Neural progenitor cell (in vitro differentiated cells): ENCODE measurements around the gene CEP68. TPM values are rescaled to one million over a fixed set of nuclear protein-coding genes. Genes with fewer than 3 reads are reported as not detected.

ENCODE experiments used
- DNase-seq: peaks from one replicate; pipeline ENCODE4 v3.0.0-alpha.2; 2016; ENCODE audit warnings: low spot score
- H2AFZ ChIP-seq: fragments of 200-600 bp; sonication (generic); replicated peaks from 2 replicates; pipeline ENCODE4 v1.6.1; 2016; ENCODE audit warnings: antibody characterized with exemption
- H3F3A ChIP-seq: fragments of 200-600 bp; sonication (generic); 2 replicates; pipeline ENCODE4 v1.6.1; 2016; ENCODE audit warnings: antibody characterized with exemption, low read depth
- H3K27ac ChIP-seq: fragments of 200-600 bp; sonication (generic); 2 replicates; pipeline ENCODE4 v1.5.1; 2016; ENCODE audit warnings: mild to moderate bottlenecking
- H3K27me3 ChIP-seq: fragments of 200-600 bp; sonication (generic); 2 replicates; pipeline ENCODE4 v1.6.1; 2016; ENCODE audit warnings: mild to moderate bottlenecking, moderate library complexity
- H3K36me3 ChIP-seq: fragments of 200-600 bp; sonication (generic); 2 replicates; pipeline ENCODE4 v1.5.1; 2016
- H3K4me1 ChIP-seq: fragments of 200-600 bp; sonication (generic); 2 replicates; pipeline ENCODE4 v1.6.1; 2016; ENCODE audit warnings: mixed run types
- H3K4me2 ChIP-seq: fragments of 200-600 bp; sonication (generic); 2 replicates; pipeline ENCODE4 v1.6.1; 2016
- H3K4me3 ChIP-seq: fragments of 200-600 bp; sonication (generic); 2 replicates; pipeline ENCODE4 v1.5.1; 2016
- H3K79me2 ChIP-seq: fragments of 200-600 bp; sonication (generic); 2 replicates; pipeline ENCODE4 v1.6.1; 2016; ENCODE audit warnings: low read depth
- H3K9ac ChIP-seq: fragments of 200-600 bp; sonication (generic); 2 replicates; pipeline ENCODE4 v1.6.1; 2016
- H3K9me3 ChIP-seq: fragments of 200-600 bp; sonication (generic); 2 replicates; pipeline ENCODE4 v1.5.1; 2016; ENCODE audit warnings: low read depth
- H4K20me1 ChIP-seq: fragments of 200-600 bp; sonication (generic); 2 replicates; pipeline ENCODE4 v1.6.1; 2016; ENCODE audit warnings: low read depth
- H3K27ac Mint-ChIP-seq: 3 replicates; pipeline ENCODE4 v1.8.0; 2021; ENCODE audit warnings: mixed read lengths
- H3K27me3 Mint-ChIP-seq: 2 replicates; pipeline ENCODE4 v1.8.0; 2022; ENCODE audit warnings: low read depth, mild to moderate bottlenecking, inconsistent platforms, moderate library complexity, mixed read lengths; ENCODE audit not compliant: insufficient read depth
- H3K36me3 Mint-ChIP-seq: 3 replicates; pipeline ENCODE4 v1.8.0; 2021; ENCODE audit warnings: mixed read lengths
- H3K4me1 Mint-ChIP-seq: 3 replicates; pipeline ENCODE4 v1.8.0; 2021; ENCODE audit warnings: mixed read lengths
- H3K4me3 Mint-ChIP-seq: 3 replicates; pipeline ENCODE4 v1.8.0; 2021; ENCODE audit warnings: mild to moderate bottlenecking, moderate library complexity, mixed read lengths
- H3K9me3 Mint-ChIP-seq: 3 replicates; pipeline ENCODE4 v1.8.0; 2020; ENCODE audit warnings: mixed read lengths
- CTCF ChIP-seq: fragments of 200-600 bp; sonication (generic); IDR thresholded peaks from 2 replicates; pipeline ENCODE4 v1.5.1; 2017; ENCODE audit warnings: antibody characterized with exemption, mild to moderate bottlenecking
- EZH2 ChIP-seq: fragments of 200-600 bp; sonication (generic); IDR thresholded peaks from 2 replicates; pipeline ENCODE4 v1.6.1; 2017; ENCODE audit warnings: antibody characterized with exemption, mild to moderate bottlenecking, moderate library complexity
- EZH2phosphoT487 ChIP-seq: fragments of 200-600 bp; sonication (generic); IDR thresholded peaks from 2 replicates; pipeline ENCODE4 v1.6.1; 2017; ENCODE audit warnings: antibody characterized with exemption
- total RNA-seq: library from RNA; depleted of rRNA; stranded (reverse); fragments of >200 nt; gene quantifications from 2 replicates; pipeline ENCODE4 v1.2.3, GENCODE V29; 2015; ENCODE audit warnings: low replicate concordance

CEP68 gene
- total RNA-seq, 1 donor from 2014 or later = 36.2 TPM

GRCh38 chr2:65017335-65017734 is 38.9 kb upstream of the CEP68 start:
- H3K36me3 Mint-ChIP-seq = peaks cover 17% of the 10 kb centered on the region
- no peaks in the 10 kb centered on the region for H3F3A ChIP-seq
- H4K20me1 ChIP-seq = no peaks in the 10 kb centered on the region
- H3K36me3 ChIP-seq = no peaks in the 10 kb centered on the region
- peaks cover 8% of the 10 kb centered on the region for H3K27me3 Mint-ChIP-seq
- H3K27ac ChIP-seq = no peak overlapping the region
- TF ChIP-seq EZH2phosphoT487 (no peak), CTCF (peak; percentile 38), EZH2 (no peak)
- H3K27ac Mint-ChIP-seq = no peak overlapping the region
- no peak overlapping the region for H3K4me2 ChIP-seq
- H3K4me3 ChIP-seq = no peak overlapping the region
- H3K4me1 Mint-ChIP-seq = no peaks in the 10 kb centered on the region
- no peak overlapping the region for H3K4me3 Mint-ChIP-seq
- DNase-seq = peak; percentile 26
- no peaks in the 10 kb centered on the region for H3K79me2 ChIP-seq
- H3K27me3 ChIP-seq = no peaks in the 10 kb centered on the region
- peaks cover 6% of the 10 kb centered on the region for H3K4me1 ChIP-seq
- H3K9me3 ChIP-seq = no peaks in the 10 kb centered on the region
- no peaks in the 10 kb centered on the region for H3K9me3 Mint-ChIP-seq
- no peak overlapping the region for H2AFZ ChIP-seq
- no peak overlapping the region for H3K9ac ChIP-seq

- no peak for DNase-seq
- Mint-ChIP-seq H3K27ac (peak overlapping the region; percentile 74), H3K9me3 (no peaks in the 10 kb centered on the region), H3K36me3 (peaks cover 14% of the 10 kb centered on the region), H3K4me3 (no peak overlapping the region), H3K27me3 (peaks cover 5% of the 10 kb centered on the region), H3K4me1 (no peaks in the 10 kb centered on the region)
- H3K27ac ChIP-seq = no peak overlapping the region
- H4K20me1 ChIP-seq = no peaks in the 10 kb centered on the region
- no peak overlapping the region for H3K4me3 ChIP-seq
- no peak overlapping the region for H3K4me2 ChIP-seq
- peaks cover 6% of the 10 kb centered on the region for H3K4me1 ChIP-seq
- no peaks in the 10 kb centered on the region for H3F3A ChIP-seq
- no peaks in the 10 kb centered on the region for H3K9me3 ChIP-seq
- no peak overlapping the region for H3K9ac ChIP-seq
- H3K27me3 ChIP-seq = no peaks in the 10 kb centered on the region
- no peaks in the 10 kb centered on the region for H3K79me2 ChIP-seq
- TF ChIP-seq EZH2phosphoT487 (no peak), CTCF (no peak), EZH2 (no peak)
- H3K36me3 ChIP-seq = no peaks in the 10 kb centered on the region
- no peak overlapping the region for H2AFZ ChIP-seq
These were observed 38.1 kb upstream of the CEP68 start for GRCh38 chr2:65018141-65018582.

- H3K36me3 Mint-ChIP-seq = peaks cover 14% of the 10 kb centered on the region
- H3K27me3 ChIP-seq = no peaks in the 10 kb centered on the region
- no peak overlapping the region for H3K4me2 ChIP-seq
- H4K20me1 ChIP-seq = no peaks in the 10 kb centered on the region
- no peaks in the 10 kb centered on the region for H3K9me3 ChIP-seq
- H3K9me3 Mint-ChIP-seq = no peaks in the 10 kb centered on the region
- peaks cover 4% of the 10 kb centered on the region for H3K4me1 Mint-ChIP-seq
- no peaks in the 10 kb centered on the region for H3K79me2 ChIP-seq
- no peak overlapping the region for H3K9ac ChIP-seq
- no peak for TF ChIP-seq EZH2
- TF ChIP-seq CTCF = no peak
- TF ChIP-seq EZH2phosphoT487 = no peak
- H3K4me3 Mint-ChIP-seq = no peak overlapping the region
- H3K27me3 Mint-ChIP-seq = peaks cover 5% of the 10 kb centered on the region
- H3K4me1 ChIP-seq = peaks cover 6% of the 10 kb centered on the region
- no peaks in the 10 kb centered on the region for H3K36me3 ChIP-seq
- no peaks in the 10 kb centered on the region for H3F3A ChIP-seq
- peak overlapping the region; percentile 81 for H3K27ac Mint-ChIP-seq
- no peak for DNase-seq
- H2AFZ ChIP-seq = no peak overlapping the region
- no peak overlapping the region for H3K4me3 ChIP-seq
- no peak overlapping the region for H3K27ac ChIP-seq
These were observed 37.2 kb upstream of the CEP68 start for GRCh38 chr2:65019010-65019409.
